Activated CD8-positive, alpha-beta T cell treated with anti-CD3 and anti-CD28 coated beads for 36 hours (primary cell): ENCODE measurements around the gene F12. TPM values are rescaled to one million over a fixed set of nuclear protein-coding genes. Genes with fewer than 3 reads are reported as not detected.

ENCODE experiments used
- ATAC-seq: fragments of 200-7000 bp; cut with Tn5 transposase; one replicate; pipeline ENCODE4 v1.10.0; 2021; ENCODE audit warnings: mild to moderate bottlenecking, moderate library complexity
- CTCF ChIA-PET: fragments of 350-600 bp; sonication (Branson Sonifier 250); formaldehyde crosslinking; loops from one replicate; lab custom pipeline; 2021; ENCODE audit warnings: antibody characterized with exemption; lab: Charles Lee
- POLR2A ChIA-PET: fragments of 350-600 bp; sonication (Branson Sonifier 250); formaldehyde crosslinking; loops from one replicate; lab custom pipeline; 2021; ENCODE audit warnings: antibody characterized with exemption; lab: Charles Lee
- DNase-seq: peaks from one replicate; pipeline ENCODE4 v3.0.0-alpha.2; 2020
- H3K27ac Mint-ChIP-seq: one replicate; pipeline ENCODE4 v1.8.0; 2021; ENCODE audit warnings: mild to moderate bottlenecking, mixed read lengths
- H3K27me3 Mint-ChIP-seq: one replicate; pipeline ENCODE4 v1.8.0; 2021; ENCODE audit warnings: mixed read lengths
- H3K36me3 Mint-ChIP-seq: one replicate; pipeline ENCODE4 v1.8.0; 2021; ENCODE audit warnings: low read depth, mixed read lengths
- H3K4me1 Mint-ChIP-seq: one replicate; pipeline ENCODE4 v1.8.0; 2021; ENCODE audit warnings: low read depth, mixed read lengths
- H3K4me3 Mint-ChIP-seq: one replicate; pipeline ENCODE4 v1.8.0; 2021; ENCODE audit warnings: mild to moderate bottlenecking, moderate library complexity, mixed read lengths
- H3K9me3 Mint-ChIP-seq: one replicate; pipeline ENCODE4 v1.8.0; 2021; ENCODE audit warnings: mixed read lengths
- CTCF ChIP-seq: fragments of 200-600 bp; IDR thresholded peaks from one replicate; pipeline ENCODE4 v1.8.0; 2022; ENCODE audit warnings: antibody characterized with exemption, mild to moderate bottlenecking
- intact Hi-C: fragments of 100-400 bp; cut with micrococcal nuclease; formaldehyde crosslinking; loops from one replicate; pipeline ENCODE4 v1.10.0; 2022
- total RNA-seq, 2 experiments: library from RNA; stranded (reverse); gene quantifications; one replicate each; pipeline ENCODE4 v1.2.3, GENCODE V29; 2021

The F12 gene
- total RNA-seq, 2 experiments from 2014 or later, result 7.9 TPM

GRCh38 chr5:177372034-177372896 lies 37.1 kb downstream of the F12 start:
- peaks cover 53% of the 10 kb centered on the region for H3K4me1 Mint-ChIP-seq
- ATAC-seq (peak; percentile 68), DNase-seq (peak; percentile 50)
- H3K4me3 Mint-ChIP-seq, result no peak overlapping the region
- TF ChIP-seq CTCF, result no peak
- peak overlapping the region; percentile 86 for H3K27ac Mint-ChIP-seq
- H3K36me3 Mint-ChIP-seq, result peaks cover 38% of the 10 kb centered on the region
- ChIA-PET POLR2A (interaction anchor here (0.7 to 2.6 kb wide), 8 partner anchors 10 to 83 kb away, joined by 3 to 9 read pairs (median 5); partner anchors contain the start of gene LMAN2), CTCF (interaction anchor here (0.8 to 8.4 kb wide), 10 partner anchors 12 to 131 kb away, joined by 3 to 86 read pairs (median 14); partner anchors contain the start of genes PFN3, RGS14 and SLC34A1)
- H3K9me3 Mint-ChIP-seq, result no peaks in the 10 kb centered on the region
- no peaks in the 10 kb centered on the region for H3K27me3 Mint-ChIP-seq
- intact Hi-C loops, result no loop called here

GRCh38 chr5:177371120-177372033 lies 38.0 kb downstream of the F12 start:
- peak overlapping the region; percentile 80 for H3K27ac Mint-ChIP-seq
- POLR2A ChIA-PET, result interaction anchor here (1.0 to 2.6 kb wide), 7 partner anchors 10 to 84 kb away, joined by 3 to 9 read pairs (median 5); partner anchors contain the start of gene LMAN2
- CTCF ChIA-PET, result interaction anchor here (0.7 to 8.4 kb wide), 15 partner anchors 12 to 132 kb away, joined by 3 to 86 read pairs (median 3); partner anchors contain the start of genes LMAN2, PFN3, RGS14 and SLC34A1

GRCh38 chr5:177370488-177371119 lies 38.8 kb downstream of the F12 start:
- no peak for TF ChIP-seq CTCF
- POLR2A ChIA-PET, result interaction anchor here (0.8 to 2.6 kb wide), 8 partner anchors 9 to 75 kb away, joined by 3 to 9 read pairs (median 4); no protein-coding TSS in a partner anchor
- Mint-ChIP-seq H3K27me3 (no peaks in the 10 kb centered on the region), H3K9me3 (no peaks in the 10 kb centered on the region), H3K36me3 (peaks cover 40% of the 10 kb centered on the region), H3K4me1 (peaks cover 58% of the 10 kb centered on the region), H3K4me3 (no peak overlapping the region), H3K27ac (no peak overlapping the region)
- intact Hi-C loops, result no loop called here
- ATAC-seq (peak; percentile 65), DNase-seq (peak; percentile 63)
- CTCF ChIA-PET, result interaction anchor here (0.7 to 8.4 kb wide), 20 partner anchors 8 to 87 kb away, joined by 3 to 86 read pairs (median 4); partner anchors contain the start of genes LMAN2, PFN3, PRR7 and RGS14

More at GRCh38 chr5:177371120-177372033, 38.0 kb downstream of the F12 start:
- intact Hi-C loops, result no loop called here
- peak overlapping the region; percentile 27 for H3K4me3 Mint-ChIP-seq
- no peaks in the 10 kb centered on the region for H3K9me3 Mint-ChIP-seq
- peaks cover 55% of the 10 kb centered on the region for H3K4me1 Mint-ChIP-seq
- ATAC-seq, result no peak
- H3K27me3 Mint-ChIP-seq, result no peaks in the 10 kb centered on the region
- no peak for TF ChIP-seq CTCF
- no peak for DNase-seq
- H3K36me3 Mint-ChIP-seq, result peaks cover 39% of the 10 kb centered on the region

GRCh38 chr5:177369645-177370440 lies 39.5 kb downstream of the F12 start:
- CTCF ChIA-PET, result interaction anchor here (0.7 to 8.4 kb wide), 38 partner anchors 9 to 258 kb away, joined by 3 to 86 read pairs (median 4); partner anchors contain the start of genes LMAN2, PDLIM7, PFN3 and PRR7
- no peak for DNase-seq
- H3K36me3 Mint-ChIP-seq, result peaks cover 42% of the 10 kb centered on the region
- H3K27me3 Mint-ChIP-seq, result no peaks in the 10 kb centered on the region
- intact Hi-C loops, result no loop called here
- peak overlapping the region; percentile 32 for H3K27ac Mint-ChIP-seq
- POLR2A ChIA-PET, result interaction anchor here (0.8 to 2.0 kb wide), 6 partner anchors 9 to 76 kb away, joined by 3 to 9 read pairs (median 4); partner anchors contain the start of gene LMAN2
- TF ChIP-seq CTCF, result no peak
- no peaks in the 10 kb centered on the region for H3K9me3 Mint-ChIP-seq
- ATAC-seq, result no peak
- H3K4me1 Mint-ChIP-seq, result peaks cover 63% of the 10 kb centered on the region
- H3K4me3 Mint-ChIP-seq, result no peak overlapping the region
